Spleen (tissue), 7 donors: ENCODE results near the gene S100A7.

Experiments used
- POLR2A ChIP-seq, 3 donors: fragments of 450-650 bp; IDR thresholded peaks; one replicate each; pipeline ENCODE4 v1.5.1; 2017; ENCODE audit warnings: antibody characterized with exemption in 3 of 3, mild to moderate bottlenecking in 1 of 3
- TF ChIP-seq, protein P1 (sequence below), 11 experiments: fragments of 200-600 bp in 7 of 11; fragments of 450-650 bp in 4 of 11; sonication (generic) in 4 of 11; IDR thresholded peaks in 8 of 11; conservative IDR thresholded peaks in 3 of 11; 1 replicate in 7 of 11; 2 replicates in 4 of 11; pipeline versions ENCODE4 v1.4.0 to v1.8.0; 2016 to 2021; ENCODE audit warnings: antibody characterized with exemption in 11 of 11, inconsistent platforms in 4 of 11, mild to moderate bottlenecking in 1 of 11
- donor health status: DM: no; HTN: no; CAD: no; lungs with moderate emphysema.
- donor health status: DM: no; HTN: no; CAD: no.
- donor health status: DM: no; HTN: no; CAD: no.

DNA sequence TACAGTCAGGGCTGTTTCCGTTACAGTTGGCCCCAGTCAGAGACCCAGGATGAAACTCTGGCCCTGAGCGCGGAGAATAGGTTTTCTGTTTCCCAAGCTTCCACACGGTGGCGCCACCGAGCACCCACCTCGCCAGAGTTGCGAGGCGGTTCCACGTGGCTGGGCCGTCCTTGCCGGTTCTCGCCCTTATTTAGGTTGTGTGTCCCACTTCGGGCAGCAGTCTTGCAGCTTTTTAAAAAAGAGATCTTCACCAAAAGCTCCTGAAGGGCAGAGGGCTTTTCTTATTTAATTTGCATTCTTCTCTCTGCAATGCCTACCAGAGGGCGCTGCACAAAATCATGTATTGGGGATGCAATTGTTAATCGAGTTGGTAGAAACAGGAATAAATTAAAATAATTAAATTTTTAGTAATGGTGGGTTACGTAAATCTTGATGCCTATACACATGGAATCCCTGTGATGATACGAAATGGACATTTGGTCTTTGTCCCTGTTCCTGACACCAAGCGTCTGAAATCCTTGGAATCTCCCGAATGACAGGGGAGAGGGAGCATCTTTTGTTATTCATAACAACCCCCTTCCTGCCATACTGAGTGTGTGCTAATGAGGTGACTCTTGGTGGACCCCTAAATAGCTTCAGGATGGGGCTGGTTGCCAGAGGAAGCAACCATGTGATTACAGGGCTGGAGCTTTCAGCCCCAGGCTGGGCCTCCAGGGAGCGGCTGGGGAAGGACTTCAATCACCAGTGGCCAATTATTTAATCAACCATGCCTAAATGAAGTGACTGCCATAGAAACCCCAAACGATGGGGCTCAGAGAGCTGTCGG lies 5.6 kb upstream of the S100A7 start:
- no peak for TF ChIP-seq POLR2A (IDR thresholded peaks at IDR 0.05)
- TF ChIP-seq, protein P1, sequence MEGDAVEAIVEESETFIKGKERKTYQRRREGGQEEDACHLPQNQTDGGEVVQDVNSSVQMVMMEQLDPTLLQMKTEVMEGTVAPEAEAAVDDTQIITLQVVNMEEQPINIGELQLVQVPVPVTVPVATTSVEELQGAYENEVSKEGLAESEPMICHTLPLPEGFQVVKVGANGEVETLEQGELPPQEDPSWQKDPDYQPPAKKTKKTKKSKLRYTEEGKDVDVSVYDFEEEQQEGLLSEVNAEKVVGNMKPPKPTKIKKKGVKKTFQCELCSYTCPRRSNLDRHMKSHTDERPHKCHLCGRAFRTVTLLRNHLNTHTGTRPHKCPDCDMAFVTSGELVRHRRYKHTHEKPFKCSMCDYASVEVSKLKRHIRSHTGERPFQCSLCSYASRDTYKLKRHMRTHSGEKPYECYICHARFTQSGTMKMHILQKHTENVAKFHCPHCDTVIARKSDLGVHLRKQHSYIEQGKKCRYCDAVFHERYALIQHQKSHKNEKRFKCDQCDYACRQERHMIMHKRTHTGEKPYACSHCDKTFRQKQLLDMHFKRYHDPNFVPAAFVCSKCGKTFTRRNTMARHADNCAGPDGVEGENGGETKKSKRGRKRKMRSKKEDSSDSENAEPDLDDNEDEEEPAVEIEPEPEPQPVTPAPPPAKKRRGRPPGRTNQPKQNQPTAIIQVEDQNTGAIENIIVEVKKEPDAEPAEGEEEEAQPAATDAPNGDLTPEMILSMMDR (IDR thresholded peaks at IDR 0.05 in 8 of 11, conservative IDR thresholded peaks at IDR 0.05 in 3 of 11), result peak; percentile 12 to 85 (median 69)
